ENCODE data around the gene KCND2. TPM values are rescaled to one million over a fixed set of nuclear protein-coding genes. Genes with fewer than 3 reads are reported as not detected.

KCND2 gene
- polyA plus RNA-seq, 2 of the 4 experiments (the other 2 are of a cell fraction), result 0.01 TPM; not detected in 1

GRCh38 chr7:120794106-120794729 is 521.2 kb downstream of the KCND2 start:
- H3K4me1 ChIP-seq, result no peaks in the 10 kb centered on the region
- H3K4me2 ChIP-seq, result no peak overlapping the region
- no peak overlapping the region for H3K4me3 ChIP-seq
- FAIRE-seq (no peak), ATAC-seq (no peak), DNase-seq (ENCODE audit: low read depth in 1 of 2, low spot score in 1 of 2) (no peak)
- H3K9me3 ChIP-seq, result no peaks in the 10 kb centered on the region
- ChIA-PET CTCF (interaction anchor here (1.3 to 4.3 kb wide), 3 partner anchors 9 to 12 kb away, joined by 3 to 30 read pairs (median 4); no protein-coding TSS in a partner anchor), POLR2A (no interaction called here)
- WGBS (ENCODE audit: missing lambda C conversion rate), result 35% methylated on average over 4 of the region's 4 CpGs
- H3K27ac ChIP-seq, result no peak overlapping the region
- TF ChIP-seq BCL3 (IDR thresholded peaks at IDR 0.05) (no peak), ZFP36 (IDR thresholded peaks at IDR 0.05; ENCODE audit: borderline replicate concordance, partially characterized antibody) (no peak), FOSL2 (IDR thresholded peaks at IDR 0.05) (no peak), FOSL2 (CRISPR knock-in tag; IDR thresholded peaks at IDR 0.05) (no peak), HOXB5 (CRISPR knock-in tag; IDR thresholded peaks at IDR 0.05) (no peak), RCOR1 (IDR thresholded peaks at IDR 0.05; ENCODE audit: low read depth, low read length) (no peak), MAFK (IDR thresholded peaks at IDR 0.05; ENCODE audit: partially characterized antibody) (no peak), ZNF302 (CRISPR knock-in tag; IDR thresholded peaks at IDR 0.05) (no peak), JUNB (IDR thresholded peaks at IDR 0.05) (no peak), PBX3 (IDR thresholded peaks at IDR 0.05) (no peak), NFE2L2 (conservative IDR thresholded peaks at IDR 0.05; ENCODE audit: low read length) (no peak), EP300 (IDR thresholded peaks at IDR 0.05) (no peak), POLR2A (IDR thresholded peaks at IDR 0.05; ENCODE audit: low read length) (no peak), REST (IDR thresholded peaks at IDR 0.05) (no peak), ZC3H11A (IDR thresholded peaks at IDR 0.05) (no peak)

GRCh38 chr7:120797026-120797645 is 524.2 kb downstream of the KCND2 start:
- ATAC-seq, result no peak
- no peak for FAIRE-seq
- WGBS (ENCODE audit: missing lambda C conversion rate), result 50% methylated on average over 7 of the region's 7 CpGs
- H3K4me1 ChIP-seq, result no peaks in the 10 kb centered on the region
- ChIA-PET CTCF (interaction anchor here (0.7 to 4.3 kb wide), 4 partner anchors 9 to 284 kb away, joined by 3 to 30 read pairs (median 4); no protein-coding TSS in a partner anchor), POLR2A (no interaction called here)
- no peak overlapping the region for H3K4me2 ChIP-seq
- no peak for DNase-seq (ENCODE audit: low read depth in 1 of 2, low spot score in 1 of 2)
- H3K4me3 ChIP-seq, result no peak overlapping the region
- no peaks in the 10 kb centered on the region for H3K9me3 ChIP-seq
- TF ChIP-seq E2F6 (IDR thresholded peaks at IDR 0.05; ENCODE audit: borderline replicate concordance, low read depth), result no peak
- no peak for TF ChIP-seq RFX5 (IDR thresholded peaks at IDR 0.05)
- no peak for TF ChIP-seq ESRRA (IDR thresholded peaks at IDR 0.05; ENCODE audit: borderline replicate concordance, low read length)
- no peak for TF ChIP-seq SREBF2 (IDR thresholded peaks at IDR 0.05)
- no peak for TF ChIP-seq EHF (CRISPR knock-in tag; IDR thresholded peaks at IDR 0.05)
- TF ChIP-seq TFCP2L1 (CRISPR knock-in tag; IDR thresholded peaks at IDR 0.05), result no peak
- TF ChIP-seq PBX3 (IDR thresholded peaks at IDR 0.05), result no peak
- TF ChIP-seq JUNB (IDR thresholded peaks at IDR 0.05), result no peak
- no peak for TF ChIP-seq FOSB (CRISPR knock-in tag; IDR thresholded peaks at IDR 0.05)
- TF ChIP-seq SMC3 (IDR thresholded peaks at IDR 0.05), result no peak
- no peak for TF ChIP-seq RAD21 (conservative IDR thresholded peaks at IDR 0.05 in 1 of 2, IDR thresholded peaks at IDR 0.05 in 1 of 2)
- TF ChIP-seq CTCF (IDR thresholded peaks at IDR 0.05), result no peak
- no peak for TF ChIP-seq HOXB13 (CRISPR knock-in tag; IDR thresholded peaks at IDR 0.05; ENCODE audit: low read depth)
- TF ChIP-seq HEYL (CRISPR knock-in tag; IDR thresholded peaks at IDR 0.05), result no peak
- no peak for TF ChIP-seq CBX8 (IDR thresholded peaks at IDR 0.05)
- no peak for TF ChIP-seq NR3C1 (IDR thresholded peaks at IDR 0.05)
- no peak for TF ChIP-seq BHLHE40 (IDR thresholded peaks at IDR 0.05; ENCODE audit: low read depth, low read length)
- no peak for TF ChIP-seq RCOR1 (IDR thresholded peaks at IDR 0.05; ENCODE audit: low read depth, low read length)
- no peak overlapping the region for H3K27ac ChIP-seq
